Cardiac fibroblast (primary cell): Measurements from ENCODE around the gene ENGASE.

Source experiments
- DNase-seq, 2 donors: peaks; one replicate each; pipeline versions ENCODE4 v3.0.0 to v3.0.0-alpha.2; 2010; ENCODE audit warnings: low read depth in 2 of 2
- H3K4me3 ChIP-seq, 2 donors: replicated peaks in 1 of 2; 1 replicate in 1 of 2; 2 replicates in 1 of 2; pipeline ENCODE4 v1.5.1; 2011; ENCODE audit warnings: low read depth in 2 of 2, low read length in 2 of 2, mild to moderate bottlenecking in 2 of 2, moderate library complexity in 1 of 2
- CTCF ChIP-seq: IDR thresholded peaks from one replicate; pipeline ENCODE4 v1.5.1; 2011; ENCODE audit warnings: low read depth, mild to moderate bottlenecking, low read length, inconsistent platforms

The ENGASE gene

DNA sequence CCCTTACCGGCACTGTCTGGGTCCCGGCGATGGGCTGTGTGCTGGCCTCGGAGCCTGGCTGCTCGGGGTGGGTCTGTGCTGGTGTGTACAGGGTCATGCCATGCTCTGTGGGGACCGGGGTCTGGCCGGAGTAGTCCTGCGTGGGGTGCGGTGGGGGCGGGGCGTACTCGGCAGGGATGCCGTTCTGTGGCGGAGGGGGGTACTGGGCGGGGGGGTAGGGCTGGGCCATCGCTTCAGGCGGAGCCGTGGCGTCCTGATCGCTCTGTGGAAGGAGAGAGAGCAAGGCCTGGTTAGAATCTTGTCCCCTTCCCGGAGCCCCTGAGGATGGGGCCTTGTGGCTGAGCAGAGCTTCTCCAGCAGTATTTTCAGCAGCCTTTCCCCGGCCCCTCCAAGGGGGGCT lies 40.9 kb downstream of the ENGASE start:
- DNase-seq, result no peak
- no peak overlapping the region for H3K4me3 ChIP-seq
- TF ChIP-seq CTCF, result no peak

DNA sequence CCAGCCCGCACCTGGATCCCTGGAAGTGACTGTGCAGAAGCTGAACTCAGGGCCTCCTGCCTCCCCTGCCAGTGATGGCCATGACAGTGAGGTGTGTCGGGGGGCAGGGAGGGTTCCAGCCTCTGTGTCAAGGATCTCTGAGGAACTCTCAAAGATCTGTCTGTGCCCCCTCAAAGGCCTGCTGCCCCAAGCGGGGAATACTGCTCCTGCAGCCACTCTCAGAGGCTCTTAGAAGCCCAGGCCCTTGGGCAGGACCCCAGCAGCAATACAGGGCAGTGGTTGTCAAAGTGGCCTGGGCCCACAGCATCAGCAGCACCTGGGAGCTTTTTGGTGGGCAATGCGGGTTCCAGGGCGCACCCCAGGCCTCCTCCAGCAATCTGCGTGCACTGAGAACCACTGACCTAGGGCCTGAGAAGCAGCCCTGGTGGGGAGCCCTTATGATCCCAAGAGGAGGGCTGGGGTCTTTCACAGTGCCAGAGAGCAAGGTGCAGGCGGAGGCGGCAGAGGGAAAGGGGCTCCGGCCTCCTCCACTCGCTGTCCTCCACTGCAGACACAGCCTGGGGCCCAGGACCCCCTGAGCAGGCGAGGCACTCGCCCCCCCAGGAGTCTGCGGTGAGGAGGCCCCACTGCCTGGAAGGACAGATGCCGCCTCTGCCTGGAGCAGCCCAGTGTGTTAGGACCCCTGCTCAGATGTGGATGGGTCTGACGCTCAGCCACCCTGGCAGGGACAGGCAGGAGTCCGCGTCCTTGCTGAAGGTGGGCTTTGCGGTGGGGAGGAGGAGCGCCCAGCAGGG lies 42.1 kb downstream of the ENGASE start:
- no peak overlapping the region for H3K4me3 ChIP-seq
- TF ChIP-seq CTCF, result no peak
- no peak for DNase-seq

- no peak for DNase-seq
- TF ChIP-seq CTCF, result no peak
- H3K4me3 ChIP-seq, result no peak overlapping the region
Measured at GRCh38 chr17:79117905-79118487, 43.4 kb downstream of the ENGASE start.

GRCh38 chr17:79118924-79119323 lies 44.3 kb downstream of the ENGASE start:
- no peak for TF ChIP-seq CTCF
- no peak overlapping the region for H3K4me3 ChIP-seq
- DNase-seq, result no peak

DNA sequence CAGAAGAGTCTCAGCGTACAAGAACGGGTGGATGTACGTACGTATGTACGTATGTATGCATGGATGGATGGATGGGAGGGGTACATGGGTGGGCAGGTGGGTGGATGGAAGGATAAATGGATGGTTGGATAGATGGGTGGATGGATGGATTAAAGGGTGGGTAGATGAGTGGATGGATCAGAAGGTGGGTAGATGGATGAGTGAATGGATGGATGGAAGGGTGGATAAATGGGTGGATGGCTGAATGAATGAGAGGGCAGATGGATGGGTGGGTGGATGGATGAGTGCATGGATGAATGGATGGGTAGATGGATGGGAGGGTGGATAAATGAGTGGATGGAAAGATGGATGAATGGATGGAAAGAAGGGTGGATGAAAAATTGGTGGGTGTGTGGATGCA lies 45.6 kb downstream of the ENGASE start:
- TF ChIP-seq CTCF, result no peak
- no peak for DNase-seq
- no peak overlapping the region for H3K4me3 ChIP-seq

- no peak for TF ChIP-seq CTCF
- no peak overlapping the region for H3K4me3 ChIP-seq
- DNase-seq, result no peak
Measured at GRCh38 chr17:79123988-79124387, 49.4 kb downstream of the ENGASE start.
